HepG2 (cell line): ENCODE measurements around the gene CARMIL3. TPM values are rescaled to one million over a fixed set of nuclear protein-coding genes. Genes with fewer than 3 reads are reported as not detected.

ENCODE experiments used
- CBX2 ChIP-seq, 2 experiments: fragments of 200-600 bp in 1 of 2; sonication (generic); formaldehyde crosslinking in 1 of 2; IDR thresholded peaks; 2 replicates each; pipeline versions ENCODE4 v1.7.0 to v1.8.1; 2018 to 2022; ENCODE audit warnings: low read depth in 2 of 2, low read length in 1 of 2, mild to moderate bottlenecking in 1 of 2, missing genetic modification reagents in 1 of 2
- HHEX ChIP-seq: IDR thresholded peaks from 2 replicates; pipeline ENCODE4 v1.6.1; 2016; ENCODE audit warnings: control low read depth
- SKI ChIP-seq: fragments of 450-650 bp; IDR thresholded peaks from one replicate; pipeline ENCODE4 v1.6.1; 2018; ENCODE audit warnings: mild to moderate bottlenecking; ENCODE audit not compliant: partially characterized antibody
- ZNF547 ChIP-seq: sonication (generic); formaldehyde crosslinking; IDR thresholded peaks from 2 replicates; pipeline ENCODE4 v1.5.1; 2020; ENCODE audit warnings: mild to moderate bottlenecking, missing genetic modification reagents
- ZSCAN25 ChIP-seq: sonication (generic); formaldehyde crosslinking; IDR thresholded peaks from 2 replicates; pipeline ENCODE4 v1.8.0; 2022; ENCODE audit warnings: mild to moderate bottlenecking, missing genetic modification reagents
- polyA plus RNA-seq, 8 experiments: library from polyadenylated mRNA; depleted of rRNA in 3 of 8; stranded (reverse) in 7 of 8; unstranded in 1 of 8; fragments of >200 nt; fragmentation: Illumina TruSeq in 4 of 8; extraction: Trizol in 4 of 8; gene quantifications; 2 replicates each; pipeline versions ENCODE4 v1.2.1 to v1.2.3, GENCODE V29; 2011 to 2016; ENCODE audit warnings: low read depth in 4 of 8, missing spikeins in 1 of 8, mixed read lengths in 1 of 8; ENCODE audit not compliant: insufficient read depth in 1 of 8
- total RNA-seq, 5 experiments: library from RNA; depleted of rRNA; stranded (reverse); fragments of >200 nt; fragmentation: Illumina TruSeq; extraction: Trizol; gene quantifications; 2 replicates each; pipeline ENCODE4 v1.2.3, GENCODE V29; 2016; ENCODE audit warnings: low read depth in 1 of 5
- TF ChIP-seq, protein P1 (sequence below): sonication (generic); formaldehyde crosslinking; IDR thresholded peaks from 2 replicates; pipeline ENCODE4 v1.5.0; 2020; ENCODE audit warnings: missing genetic modification reagents
- TF ChIP-seq, protein P2 (sequence below): IDR thresholded peaks from 2 replicates; pipeline ENCODE4 v1.6.1; 2016; ENCODE audit warnings: mild to moderate bottlenecking
- TF ChIP-seq, protein P3 (sequence below): sonication (generic); formaldehyde crosslinking; IDR thresholded peaks from one replicate; pipeline ENCODE4 v1.5.1; 2020; ENCODE audit warnings: mild to moderate bottlenecking, missing genetic modification reagents; ENCODE audit errors: not compliant biosample characterization
- TF ChIP-seq, protein P4 (sequence below): sonication (generic); formaldehyde crosslinking; IDR thresholded peaks from 2 replicates; pipeline ENCODE4 v1.4.0; 2020; ENCODE audit warnings: missing genetic modification reagents, mild to moderate bottlenecking, borderline replicate concordance
- TF ChIP-seq, protein P5 (sequence below): IDR thresholded peaks from 2 replicates; pipeline ENCODE4 v1.6.1; 2016; ENCODE audit warnings: mild to moderate bottlenecking, missing biosample characterization, missing genetic modification reagents
- TF ChIP-seq, protein P6 (sequence below): sonication (generic); formaldehyde crosslinking; IDR thresholded peaks from 2 replicates; pipeline ENCODE4 v1.8.1; 2023; ENCODE audit warnings: missing genetic modification reagents, inconsistent platforms, borderline replicate concordance
- TF ChIP-seq, protein P7 (sequence below): sonication (generic); formaldehyde crosslinking; IDR thresholded peaks from 2 replicates; pipeline ENCODE4 v1.8.1; 2023; ENCODE audit warnings: mild to moderate bottlenecking, moderate library complexity, missing genetic modification reagents

Gene CARMIL3
- total and polyA plus RNA-seq, 2 of the 13 experiments (the other 11 are each of a cell fraction or from before 2014, with no cell fraction given): 0.27 to 0.55 TPM

DNA sequence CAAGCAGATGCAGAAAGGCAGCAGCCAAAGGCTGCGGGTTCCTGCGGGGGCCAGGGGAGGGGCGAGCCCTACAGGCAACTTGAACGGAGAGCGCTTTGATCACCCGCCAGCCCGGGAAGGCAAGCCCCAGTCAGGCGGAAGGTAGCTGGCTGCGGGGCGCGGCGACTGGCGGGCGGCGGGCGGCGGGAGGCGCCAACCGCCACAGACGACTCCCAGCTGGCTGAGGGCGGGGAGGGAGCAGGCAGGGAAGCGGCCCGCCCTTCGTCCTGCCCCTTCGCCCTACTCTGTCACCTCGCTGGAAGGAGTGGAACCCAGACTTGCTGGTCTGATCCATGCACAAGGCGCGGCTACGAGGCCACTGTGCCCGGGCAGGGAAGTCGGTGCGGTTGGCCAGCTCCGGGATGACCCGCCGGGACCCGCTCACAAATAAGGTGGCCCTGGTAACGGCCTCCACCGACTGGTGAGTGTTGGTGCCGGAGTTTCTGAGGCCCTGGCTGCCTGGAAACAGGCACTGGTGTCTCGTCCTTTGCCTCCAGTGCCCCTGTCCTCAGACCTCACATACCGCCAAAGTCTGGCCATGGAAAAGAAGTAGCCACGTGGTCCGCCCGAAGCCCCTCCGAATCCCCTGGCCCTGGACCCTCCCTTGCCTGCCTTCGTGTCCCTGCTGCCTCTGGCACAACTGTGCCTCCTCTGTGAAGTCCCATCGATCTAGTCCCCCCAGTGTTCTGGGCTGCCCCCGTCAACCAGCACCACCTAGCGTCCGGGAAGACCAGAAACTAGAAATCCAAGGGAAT, 15.4 kb upstream of the CARMIL3 start (continued):
- TF ChIP-seq ZSCAN25: no peak
- TF ChIP-seq, protein P1, sequence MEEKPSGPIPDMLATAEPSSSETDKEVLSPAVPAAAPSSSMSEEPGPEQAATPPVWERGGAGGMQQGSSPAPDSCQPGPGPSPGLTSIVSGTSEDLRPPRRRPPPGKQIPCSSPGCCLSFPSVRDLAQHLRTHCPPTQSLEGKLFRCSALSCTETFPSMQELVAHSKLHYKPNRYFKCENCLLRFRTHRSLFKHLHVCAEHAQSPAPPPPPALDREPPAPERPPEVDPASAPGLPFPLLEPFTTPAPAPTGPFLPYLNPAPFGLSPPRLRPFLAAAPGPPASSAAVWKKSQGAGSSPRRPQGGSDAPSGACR (CRISPR knock-in tag): peak; percentile 77
- TF ChIP-seq, protein P2, sequence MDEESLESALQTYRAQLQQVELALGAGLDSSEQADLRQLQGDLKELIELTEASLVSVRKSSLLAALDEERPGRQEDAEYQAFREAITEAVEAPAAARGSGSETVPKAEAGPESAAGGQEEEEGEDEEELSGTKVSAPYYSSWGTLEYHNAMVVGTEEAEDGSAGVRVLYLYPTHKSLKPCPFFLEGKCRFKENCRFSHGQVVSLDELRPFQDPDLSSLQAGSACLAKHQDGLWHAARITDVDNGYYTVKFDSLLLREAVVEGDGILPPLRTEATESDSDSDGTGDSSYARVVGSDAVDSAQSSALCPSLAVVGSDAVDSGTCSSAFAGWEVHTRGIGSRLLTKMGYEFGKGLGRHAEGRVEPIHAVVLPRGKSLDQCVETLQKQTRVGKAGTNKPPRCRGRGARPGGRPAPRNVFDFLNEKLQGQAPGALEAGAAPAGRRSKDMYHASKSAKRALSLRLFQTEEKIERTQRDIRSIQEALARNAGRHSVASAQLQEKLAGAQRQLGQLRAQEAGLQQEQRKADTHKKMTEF (CRISPR knock-in tag): peak; percentile 88
- TF ChIP-seq, protein P3, sequence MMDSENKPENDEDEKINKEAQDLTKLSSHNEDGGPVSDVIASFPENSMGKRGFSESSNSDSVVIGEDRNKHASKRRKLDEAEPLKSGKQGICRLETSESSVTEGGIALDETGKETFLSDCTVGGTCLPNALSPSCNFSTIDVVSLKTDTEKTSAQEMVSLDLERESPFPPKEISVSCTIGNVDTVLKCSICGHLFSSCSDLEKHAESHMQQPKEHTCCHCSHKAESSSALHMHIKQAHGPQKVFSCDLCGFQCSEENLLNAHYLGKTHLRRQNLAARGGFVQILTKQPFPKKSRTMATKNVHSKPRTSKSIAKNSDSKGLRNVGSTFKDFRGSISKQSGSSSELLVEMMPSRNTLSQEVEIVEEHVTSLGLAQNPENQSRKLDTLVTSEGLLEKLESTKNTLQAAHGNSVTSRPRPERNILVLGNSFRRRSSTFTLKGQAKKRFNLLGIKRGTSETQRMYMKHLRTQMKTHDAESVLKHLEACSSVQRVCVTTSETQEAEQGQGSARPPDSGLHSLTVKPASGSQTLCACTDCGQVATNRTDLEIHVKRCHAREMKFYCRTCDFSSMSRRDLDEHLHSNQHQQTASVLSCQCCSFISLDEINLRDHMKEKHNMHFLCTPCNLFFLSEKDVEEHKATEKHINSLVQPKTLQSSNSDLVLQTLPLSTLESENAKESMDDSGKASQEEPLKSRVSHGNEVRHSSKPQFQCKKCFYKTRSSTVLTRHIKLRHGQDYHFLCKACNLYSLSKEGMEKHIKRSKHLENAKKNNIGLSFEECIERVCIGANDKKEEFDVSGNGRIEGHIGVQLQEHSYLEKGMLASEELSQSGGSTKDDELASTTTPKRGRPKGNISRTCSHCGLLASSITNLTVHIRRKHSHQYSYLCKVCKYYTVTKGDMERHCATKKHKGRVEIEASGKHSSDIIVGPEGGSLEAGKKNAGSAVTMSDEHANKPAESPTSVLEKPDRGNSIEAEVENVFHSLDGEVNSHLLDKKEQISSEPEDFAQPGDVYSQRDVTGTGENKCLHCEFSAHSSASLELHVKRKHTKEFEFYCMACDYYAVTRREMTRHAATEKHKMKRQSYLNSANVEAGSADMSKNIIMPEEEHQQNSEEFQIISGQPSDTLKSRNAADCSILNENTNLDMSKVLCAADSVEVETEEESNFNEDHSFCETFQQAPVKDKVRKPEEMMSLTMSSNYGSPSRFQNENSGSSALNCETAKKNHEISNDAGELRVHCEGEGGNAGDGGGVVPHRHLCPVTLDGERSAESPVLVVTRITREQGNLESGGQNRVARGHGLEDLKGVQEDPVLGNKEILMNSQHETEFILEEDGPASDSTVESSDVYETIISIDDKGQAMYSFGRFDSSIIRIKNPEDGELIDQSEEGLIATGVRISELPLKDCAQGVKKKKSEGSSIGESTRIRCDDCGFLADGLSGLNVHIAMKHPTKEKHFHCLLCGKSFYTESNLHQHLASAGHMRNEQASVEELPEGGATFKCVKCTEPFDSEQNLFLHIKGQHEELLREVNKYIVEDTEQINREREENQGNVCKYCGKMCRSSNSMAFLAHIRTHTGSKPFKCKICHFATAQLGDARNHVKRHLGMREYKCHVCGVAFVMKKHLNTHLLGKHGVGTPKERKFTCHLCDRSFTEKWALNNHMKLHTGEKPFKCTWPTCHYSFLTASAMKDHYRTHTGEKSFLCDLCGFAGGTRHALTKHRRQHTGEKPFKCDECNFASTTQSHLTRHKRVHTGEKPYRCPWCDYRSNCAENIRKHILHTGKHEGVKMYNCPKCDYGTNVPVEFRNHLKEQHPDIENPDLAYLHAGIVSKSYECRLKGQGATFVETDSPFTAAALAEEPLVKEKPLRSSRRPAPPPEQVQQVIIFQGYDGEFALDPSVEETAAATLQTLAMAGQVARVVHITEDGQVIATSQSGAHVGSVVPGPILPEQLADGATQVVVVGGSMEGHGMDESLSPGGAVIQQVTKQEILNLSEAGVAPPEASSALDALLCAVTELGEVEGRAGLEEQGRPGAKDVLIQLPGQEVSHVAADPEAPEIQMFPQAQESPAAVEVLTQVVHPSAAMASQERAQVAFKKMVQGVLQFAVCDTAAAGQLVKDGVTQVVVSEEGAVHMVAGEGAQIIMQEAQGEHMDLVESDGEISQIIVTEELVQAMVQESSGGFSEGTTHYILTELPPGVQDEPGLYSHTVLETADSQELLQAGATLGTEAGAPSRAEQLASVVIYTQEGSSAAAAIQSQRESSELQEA (CRISPR knock-in tag): peak; percentile 53
- TF ChIP-seq, protein P4, sequence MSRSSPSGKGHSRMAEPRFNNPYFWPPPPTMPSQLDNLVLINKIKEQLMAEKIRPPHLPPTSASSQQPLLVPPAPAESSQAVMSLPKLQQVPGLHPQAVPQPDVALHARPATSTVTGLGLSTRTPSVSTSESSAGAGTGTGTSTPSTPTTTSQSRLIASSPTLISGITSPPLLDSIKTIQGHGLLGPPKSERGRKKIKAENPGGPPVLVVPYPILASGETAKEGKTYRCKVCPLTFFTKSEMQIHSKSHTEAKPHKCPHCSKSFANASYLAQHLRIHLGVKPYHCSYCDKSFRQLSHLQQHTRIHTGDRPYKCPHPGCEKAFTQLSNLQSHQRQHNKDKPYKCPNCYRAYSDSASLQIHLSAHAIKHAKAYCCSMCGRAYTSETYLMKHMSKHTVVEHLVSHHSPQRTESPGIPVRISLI (CRISPR knock-in tag): peak; percentile 65; the same call in 1 of the 2 replicates
- TF ChIP-seq, protein P5, sequence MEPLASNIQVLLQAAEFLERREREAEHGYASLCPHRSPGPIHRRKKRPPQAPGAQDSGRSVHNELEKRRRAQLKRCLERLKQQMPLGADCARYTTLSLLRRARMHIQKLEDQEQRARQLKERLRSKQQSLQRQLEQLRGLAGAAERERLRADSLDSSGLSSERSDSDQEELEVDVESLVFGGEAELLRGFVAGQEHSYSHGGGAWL (CRISPR knock-in tag): peak; percentile 79; the same call in 1 of the 2 replicates
- TF ChIP-seq, protein P6, sequence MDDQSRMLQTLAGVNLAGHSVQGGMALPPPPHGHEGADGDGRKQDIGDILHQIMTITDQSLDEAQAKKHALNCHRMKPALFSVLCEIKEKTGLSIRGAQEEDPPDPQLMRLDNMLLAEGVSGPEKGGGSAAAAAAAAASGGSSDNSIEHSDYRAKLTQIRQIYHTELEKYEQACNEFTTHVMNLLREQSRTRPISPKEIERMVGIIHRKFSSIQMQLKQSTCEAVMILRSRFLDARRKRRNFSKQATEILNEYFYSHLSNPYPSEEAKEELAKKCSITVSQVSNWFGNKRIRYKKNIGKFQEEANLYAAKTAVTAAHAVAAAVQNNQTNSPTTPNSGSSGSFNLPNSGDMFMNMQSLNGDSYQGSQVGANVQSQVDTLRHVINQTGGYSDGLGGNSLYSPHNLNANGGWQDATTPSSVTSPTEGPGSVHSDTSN (CRISPR knock-in tag): no peak
- no peak for TF ChIP-seq ZNF547
- peak; percentile 65 for TF ChIP-seq SKI
- no peak for TF ChIP-seq HHEX (CRISPR knock-in tag)
- TF ChIP-seq CBX2 (IDR thresholded peaks at IDR 0.05; ENCODE audit: low read depth, low read length): no peak
- no peak for TF ChIP-seq CBX2 (CRISPR knock-in tag; IDR thresholded peaks at IDR 0.05; ENCODE audit: low read depth)
- TF ChIP-seq, protein P7, sequence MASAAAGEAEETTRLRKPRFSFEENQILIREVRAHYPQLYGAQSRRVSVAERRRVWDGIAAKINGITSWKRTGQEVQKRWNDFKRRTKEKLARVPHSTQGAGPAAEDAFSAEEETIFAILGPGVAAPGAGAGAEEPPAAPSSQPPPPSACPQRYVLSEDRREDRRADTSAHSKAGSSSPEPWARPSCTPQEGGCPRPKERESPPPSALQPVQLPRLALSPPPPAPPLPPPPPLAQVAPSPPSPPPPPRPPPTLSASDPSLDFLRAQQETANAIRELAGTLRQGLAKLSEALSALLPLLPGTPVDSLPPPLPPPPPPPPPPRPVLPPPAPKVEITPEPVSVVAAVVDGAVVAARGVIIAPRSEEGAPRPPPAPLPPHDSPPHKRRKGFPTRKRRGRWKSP (CRISPR knock-in tag): no peak; the same call in 1 of the 2 replicates
